Right renal cortex interstitium (tissue), 3 donors: ENCODE data around the gene SERF1B. TPM values are rescaled to one million over a fixed set of nuclear protein-coding genes. Genes with fewer than 3 reads are reported as not detected.
"Not testable (repeated sequence)": the region's sequence is repeated elsewhere in the genome, so short reads cannot be mapped to it uniquely, and the experiment has no call there.

Experiments used
- DNase-seq, 3 donors: peaks; one replicate each; pipeline ENCODE4 v3.0.0-alpha.2; 2013; ENCODE audit warnings: low read depth in 3 of 3, low spot score in 2 of 3
- polyA plus RNA-seq, 3 donors: library from polyadenylated mRNA; unstranded; fragments of 120-200 nt; gene quantifications; one replicate each; pipeline ENCODE4 v1.2.1, GENCODE V29; 2013; ENCODE audit not compliant: insufficient read length in 3 of 3

SERF1B gene
- polyA plus RNA-seq: 10 to 100 TPM; 66.7 to 91.2 (median 67.6) TPM

- not testable (repeated sequence) for DNase-seq
These were observed at the start of gene SERF1B for GRCh38 chr5:70025106-70025844. SERF1B (plus strand) TSS chr5:70025251; CDS start chr5:70025452, 201 bp downstream.

DNA sequence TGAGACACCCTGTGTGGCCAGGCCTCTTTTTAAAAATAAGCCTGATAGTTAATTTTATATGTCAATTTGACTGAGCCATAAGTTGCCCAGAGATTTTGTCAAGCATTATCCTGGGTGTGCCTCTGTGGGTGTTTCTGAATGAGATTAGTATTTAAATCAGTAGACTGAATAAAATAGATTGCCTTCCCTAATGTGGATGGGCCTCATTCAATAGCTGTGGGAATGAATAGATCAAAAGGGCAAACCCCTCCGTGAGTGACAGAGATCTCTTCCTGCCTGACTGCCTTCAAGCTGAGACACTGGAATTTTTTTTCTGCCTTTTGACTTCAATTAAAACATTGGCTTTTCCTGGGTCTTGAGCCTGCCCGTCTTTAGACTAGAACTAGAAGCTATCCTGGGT, 33.3 kb upstream of the SERF1B start:
- not testable (repeated sequence) for DNase-seq

- DNase-seq: not testable (repeated sequence)
These were observed 29.5 kb upstream of the SERF1B start for GRCh38 chr5:69995535-69995934.

DNA sequence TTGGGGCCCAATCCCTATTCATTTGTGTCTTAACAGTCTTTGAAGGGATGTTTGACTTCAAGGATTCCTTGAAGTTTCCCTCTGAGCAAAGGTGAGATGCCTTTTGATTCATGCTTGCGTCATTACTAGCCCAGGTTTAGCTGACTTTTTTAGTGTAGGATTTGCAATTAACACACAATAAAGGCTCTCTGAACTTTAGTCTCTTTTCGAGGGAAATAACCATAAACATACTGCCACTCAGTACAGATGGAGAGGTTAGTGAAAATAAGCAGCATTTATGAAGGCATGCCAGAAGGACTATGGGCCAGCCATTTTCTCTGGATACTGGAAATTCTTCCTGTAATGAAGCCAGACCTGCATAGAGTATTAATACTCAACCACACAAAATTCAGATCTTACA, 4.4 kb upstream of the SERF1B start:
- not testable (repeated sequence) for DNase-seq

GRCh38 chr5:70025845-70026145, 744 bp downstream of the SERF1B start:
- DNase-seq: not testable (repeated sequence)

DNA sequence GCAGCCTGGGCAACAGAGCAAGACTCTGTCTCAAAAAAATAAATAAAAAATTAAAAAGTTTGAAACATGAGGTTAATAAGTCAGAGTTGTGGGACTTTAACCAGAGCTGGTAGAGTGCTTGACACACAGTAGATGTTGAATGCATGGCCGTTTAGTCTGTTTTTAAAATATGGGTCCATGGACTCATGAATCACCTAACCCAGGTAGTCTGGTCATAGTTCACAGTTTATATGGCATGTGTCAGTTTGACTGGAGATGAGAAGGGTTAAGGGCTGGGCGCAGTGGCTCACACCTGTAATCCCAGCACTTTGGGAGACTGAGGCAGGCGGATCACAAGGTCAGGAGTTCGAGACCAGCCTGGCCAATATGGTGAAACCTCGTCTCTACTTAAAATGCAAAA, 6.2 kb downstream of the SERF1B start:
- DNase-seq: not testable (repeated sequence)

DNA sequence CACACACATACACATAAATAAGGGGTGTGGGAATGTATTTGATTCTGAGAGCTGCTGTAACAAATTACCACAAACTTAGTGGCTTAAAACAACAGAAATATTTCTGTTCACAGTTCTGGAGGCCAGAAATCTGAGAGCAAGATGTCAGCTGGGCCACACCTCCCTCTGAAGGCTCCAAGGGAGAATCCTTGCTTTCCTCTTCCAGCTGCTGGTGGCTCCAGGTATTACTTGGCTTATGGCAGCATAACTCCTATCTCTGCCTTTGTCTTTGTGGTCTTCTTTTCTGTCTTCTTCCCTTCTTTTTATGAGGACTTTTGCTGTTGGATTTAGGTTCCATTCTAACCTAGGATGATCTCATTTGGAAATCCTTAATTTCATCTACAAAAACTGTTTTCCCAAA, 16.4 kb downstream of the SERF1B start:
- DNase-seq: not testable (repeated sequence)

- DNase-seq: not testable (repeated sequence)
These were observed 24.7 kb downstream of the SERF1B start for GRCh38 chr5:70049790-70050142.

- not testable (repeated sequence) for DNase-seq
These were observed 31.4 kb downstream of the SERF1B start for GRCh38 chr5:70056289-70056942.

GRCh38 chr5:70057140-70057539, 32.1 kb downstream of the SERF1B start:
- DNase-seq: not testable (repeated sequence)

GRCh38 chr5:70077632-70078031, 52.6 kb downstream of the SERF1B start:
- DNase-seq: not testable (repeated sequence)

DNA sequence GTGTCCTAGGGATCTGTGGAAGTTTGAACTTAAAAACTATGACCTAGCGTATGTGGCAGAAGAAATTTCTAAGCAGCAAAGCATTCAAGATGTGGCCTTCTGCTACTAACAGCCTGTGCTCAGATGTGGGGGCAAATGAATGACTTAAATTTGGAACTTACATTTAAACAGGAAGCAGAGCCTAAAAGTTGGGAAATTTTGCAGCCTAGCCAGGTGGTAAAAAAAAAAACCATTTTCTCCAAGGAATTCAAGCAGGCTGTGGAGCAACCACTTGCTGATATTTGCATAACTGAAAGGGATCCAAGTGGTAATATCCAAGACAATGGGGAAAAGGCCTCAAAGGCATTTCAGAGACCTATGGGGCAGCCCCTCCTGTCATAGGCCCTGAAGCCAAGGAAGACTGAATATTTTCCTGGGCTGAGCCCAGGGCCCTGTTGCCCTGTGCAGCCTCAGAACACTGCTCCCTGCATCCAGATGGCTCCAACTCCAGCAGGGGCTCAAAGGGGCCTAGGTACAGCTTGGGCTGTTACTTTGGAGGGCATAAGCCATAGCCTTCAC, 63.9 kb downstream of the SERF1B start:
- not testable (repeated sequence) for DNase-seq

DNA sequence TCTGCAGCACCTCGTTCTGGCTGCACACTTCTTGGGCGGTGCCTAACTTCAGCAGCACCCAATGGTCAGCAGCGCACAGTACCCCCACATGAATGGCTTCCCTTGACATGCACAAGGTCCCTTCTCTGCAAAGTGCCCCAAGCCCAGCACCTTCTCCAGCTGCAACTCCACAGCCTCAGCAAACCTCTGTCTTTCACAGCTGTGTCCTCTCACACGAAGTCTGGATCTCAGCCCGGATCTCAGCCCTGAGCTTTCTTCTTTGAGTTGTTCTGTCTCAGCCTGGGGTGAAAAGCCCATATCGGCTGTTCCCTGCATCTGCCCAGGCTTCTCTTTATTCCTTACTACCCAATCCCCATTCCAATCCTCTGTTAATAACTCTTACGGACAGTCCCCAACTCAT, 66.7 kb downstream of the SERF1B start:
- DNase-seq: not testable (repeated sequence)

Other genes starting within 250 kb of the SERF1B start
- gene SMN2, start 24.4 kb downstream of the SERF1B start, polyA plus RNA-seq: 10 to 100 TPM; 31.1 to 45.5 (median 38.5) TPM